ENCODE measurements around the gene CD300C.

GRCh38 chr17:74571621-74572270 is 25.8 kb upstream of the CD300C start:
- no peak for TF ChIP-seq EZH2 (IDR thresholded peaks at IDR 0.05; ENCODE audit: borderline replicate concordance, low read depth, low read length, poor library complexity, severe bottlenecking)
- TF ChIP-seq, protein P1, sequence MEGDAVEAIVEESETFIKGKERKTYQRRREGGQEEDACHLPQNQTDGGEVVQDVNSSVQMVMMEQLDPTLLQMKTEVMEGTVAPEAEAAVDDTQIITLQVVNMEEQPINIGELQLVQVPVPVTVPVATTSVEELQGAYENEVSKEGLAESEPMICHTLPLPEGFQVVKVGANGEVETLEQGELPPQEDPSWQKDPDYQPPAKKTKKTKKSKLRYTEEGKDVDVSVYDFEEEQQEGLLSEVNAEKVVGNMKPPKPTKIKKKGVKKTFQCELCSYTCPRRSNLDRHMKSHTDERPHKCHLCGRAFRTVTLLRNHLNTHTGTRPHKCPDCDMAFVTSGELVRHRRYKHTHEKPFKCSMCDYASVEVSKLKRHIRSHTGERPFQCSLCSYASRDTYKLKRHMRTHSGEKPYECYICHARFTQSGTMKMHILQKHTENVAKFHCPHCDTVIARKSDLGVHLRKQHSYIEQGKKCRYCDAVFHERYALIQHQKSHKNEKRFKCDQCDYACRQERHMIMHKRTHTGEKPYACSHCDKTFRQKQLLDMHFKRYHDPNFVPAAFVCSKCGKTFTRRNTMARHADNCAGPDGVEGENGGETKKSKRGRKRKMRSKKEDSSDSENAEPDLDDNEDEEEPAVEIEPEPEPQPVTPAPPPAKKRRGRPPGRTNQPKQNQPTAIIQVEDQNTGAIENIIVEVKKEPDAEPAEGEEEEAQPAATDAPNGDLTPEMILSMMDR (conservative IDR thresholded peaks at IDR 0.05; ENCODE audit: low read depth, low read length) = no peak
